Measurements from ENCODE around the gene ILKAP.
"Not testable (repeated sequence)": the region's sequence is repeated elsewhere in the genome, so short reads cannot be mapped to it uniquely, and the experiment has no call there.

Gene ILKAP

GRCh38 chr2:238190445-238190844 lies 13.1 kb downstream of the ILKAP start:
- no peak for DNase-seq

GRCh38 chr2:238187618-238188548 lies 15.6 kb downstream of the ILKAP start:
- DNase-seq = no peak

DNA sequence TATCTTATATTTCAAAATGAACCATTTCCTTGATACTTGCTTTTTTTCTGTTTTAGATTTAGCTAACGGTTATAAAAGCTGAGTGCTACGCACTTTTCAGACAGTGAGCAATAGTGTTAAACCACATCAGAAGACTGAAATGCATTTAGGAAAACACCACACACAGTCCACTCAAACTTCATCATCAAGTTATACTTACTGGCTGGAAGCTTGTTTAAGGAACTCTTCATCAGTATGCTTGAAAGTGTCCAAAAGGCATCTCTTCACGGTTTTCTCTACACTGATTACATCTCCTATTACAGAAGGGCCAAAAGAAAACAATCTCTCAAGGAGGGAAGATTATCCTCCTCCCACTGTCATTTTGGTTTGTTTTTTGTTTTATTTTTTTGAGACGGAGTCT lies 19.7 kb downstream of the ILKAP start:
- no peak for DNase-seq

DNA sequence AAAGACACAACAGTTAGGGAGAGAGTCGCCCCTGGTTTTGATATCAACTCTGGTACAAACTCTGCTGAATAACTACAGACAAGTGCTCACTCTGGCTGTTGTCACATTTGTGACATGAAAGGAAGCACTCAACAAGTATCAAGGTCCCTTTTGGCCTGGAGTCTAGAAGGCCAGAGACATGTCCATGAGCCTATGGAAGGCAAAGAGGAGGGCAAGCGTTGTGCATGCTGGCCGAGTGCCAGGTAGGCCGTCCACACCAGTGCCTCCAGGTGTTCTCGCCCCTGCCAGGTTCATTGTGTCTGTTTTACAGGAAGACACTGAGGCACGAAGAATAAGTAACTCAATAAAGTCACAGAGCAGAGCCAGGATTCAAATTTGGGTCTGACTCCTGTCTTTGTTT lies 21.1 kb downstream of the ILKAP start:
- no peak for DNase-seq

DNA sequence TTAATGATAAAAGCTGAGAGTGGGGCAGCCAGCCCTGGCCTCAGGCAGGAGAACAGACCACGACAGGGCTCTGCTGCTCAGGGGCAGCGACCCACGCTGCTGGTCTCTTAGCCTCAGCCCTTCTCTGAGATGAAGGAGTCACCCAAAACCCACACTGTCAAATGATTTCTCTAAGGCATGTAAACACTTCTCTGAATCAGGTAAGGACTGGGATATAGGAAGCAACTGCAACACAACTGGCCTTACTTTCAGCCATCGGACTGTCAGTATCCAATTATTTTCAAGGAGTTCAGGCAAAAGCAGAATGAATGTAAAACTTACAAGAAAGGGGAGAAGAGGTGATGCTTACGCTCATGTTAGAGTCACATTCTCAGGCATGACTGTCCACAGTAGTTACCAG lies 22.9 kb downstream of the ILKAP start:
- DNase-seq = no peak

GRCh38 chr2:238176613-238177012 lies 26.9 kb downstream of the ILKAP start:
- no peak for DNase-seq

DNA sequence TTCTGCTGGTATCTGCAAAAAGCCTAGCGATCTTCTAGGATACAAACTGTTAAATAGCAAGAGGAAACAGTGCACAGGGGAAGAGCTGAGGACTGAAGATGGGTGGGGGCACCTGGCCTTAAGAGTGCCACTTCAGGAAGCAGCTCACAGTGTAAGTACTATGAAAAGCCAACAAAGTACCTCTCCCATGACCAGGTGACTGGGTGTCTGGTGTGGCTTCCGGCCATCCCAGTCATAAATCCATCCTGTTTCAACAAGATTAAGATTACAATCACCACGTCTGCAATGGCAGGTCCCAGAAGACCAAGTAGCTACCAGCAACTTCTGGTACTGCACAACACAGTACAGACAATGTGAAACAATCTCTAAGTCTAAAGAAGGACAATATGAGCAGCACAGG lies 28.8 kb downstream of the ILKAP start:
- DNase-seq = no peak

GRCh38 chr2:238174291-238174690 lies 29.2 kb downstream of the ILKAP start:
- DNase-seq = no peak

DNA sequence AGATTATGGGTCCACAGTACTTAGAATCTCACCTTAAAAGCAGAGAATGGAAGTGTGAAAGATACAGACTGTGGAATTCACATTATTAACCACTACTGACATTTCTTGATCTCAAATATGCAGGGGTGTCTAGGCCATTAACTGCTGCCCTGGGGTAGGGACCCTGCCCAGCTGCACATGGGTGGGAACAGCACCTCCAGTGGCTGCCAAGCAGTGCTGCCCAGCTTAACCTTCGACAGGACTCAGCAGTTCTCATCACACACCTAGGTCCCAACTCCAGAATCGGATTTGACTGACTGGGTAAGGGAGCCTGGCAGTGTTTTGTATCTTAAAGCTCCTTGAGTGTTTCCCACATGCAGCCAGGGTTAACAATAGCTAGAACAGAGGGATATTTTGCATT lies 29.8 kb downstream of the ILKAP start:
- DNase-seq = no peak

- no peak for DNase-seq
These were observed 31.1 kb downstream of the ILKAP start for GRCh38 chr2:238172439-238172838.

- DNase-seq = no peak
These were observed 31.8 kb downstream of the ILKAP start for GRCh38 chr2:238171575-238172187.

- not testable (repeated sequence) for DNase-seq
These were observed 32.4 kb downstream of the ILKAP start for GRCh38 chr2:238171072-238171431.

DNA sequence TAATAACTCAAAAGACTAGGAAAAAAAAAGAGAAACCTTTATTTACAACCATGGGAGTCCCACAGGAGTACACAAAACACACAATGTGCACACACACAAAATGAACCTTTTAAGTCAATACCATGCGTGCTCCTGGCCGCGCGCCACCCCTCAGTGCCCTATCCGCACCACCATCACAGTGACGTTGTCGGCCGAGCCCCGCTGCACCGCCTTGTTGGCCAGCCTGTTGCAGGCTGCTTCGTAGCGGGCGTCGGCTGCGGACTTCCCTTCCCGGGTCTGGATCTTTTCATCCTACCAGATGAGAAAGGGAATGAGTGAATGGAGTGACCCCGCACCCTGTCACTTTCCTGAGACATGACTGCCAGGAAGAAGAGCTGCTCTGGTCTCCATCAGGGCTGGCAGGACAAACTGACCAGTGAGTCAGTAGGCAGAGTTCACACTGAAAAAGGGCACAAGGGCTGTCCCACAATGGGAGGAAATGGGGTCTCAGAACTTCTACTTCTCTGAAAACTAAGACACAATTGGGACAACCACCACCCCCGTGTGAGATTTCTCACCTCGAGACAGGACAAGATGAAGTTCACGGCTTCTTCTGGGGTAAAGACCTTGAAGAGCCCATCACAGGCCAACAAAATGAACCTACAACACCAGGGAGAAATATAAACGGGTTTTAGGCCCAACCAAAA lies 33.0 kb downstream of the ILKAP start:
- DNase-seq = no peak

- no peak for DNase-seq
These were observed 33.7 kb downstream of the ILKAP start for GRCh38 chr2:238169708-238170251.

- no peak for DNase-seq
These were observed 34.3 kb downstream of the ILKAP start for GRCh38 chr2:238169048-238169707.

DNA sequence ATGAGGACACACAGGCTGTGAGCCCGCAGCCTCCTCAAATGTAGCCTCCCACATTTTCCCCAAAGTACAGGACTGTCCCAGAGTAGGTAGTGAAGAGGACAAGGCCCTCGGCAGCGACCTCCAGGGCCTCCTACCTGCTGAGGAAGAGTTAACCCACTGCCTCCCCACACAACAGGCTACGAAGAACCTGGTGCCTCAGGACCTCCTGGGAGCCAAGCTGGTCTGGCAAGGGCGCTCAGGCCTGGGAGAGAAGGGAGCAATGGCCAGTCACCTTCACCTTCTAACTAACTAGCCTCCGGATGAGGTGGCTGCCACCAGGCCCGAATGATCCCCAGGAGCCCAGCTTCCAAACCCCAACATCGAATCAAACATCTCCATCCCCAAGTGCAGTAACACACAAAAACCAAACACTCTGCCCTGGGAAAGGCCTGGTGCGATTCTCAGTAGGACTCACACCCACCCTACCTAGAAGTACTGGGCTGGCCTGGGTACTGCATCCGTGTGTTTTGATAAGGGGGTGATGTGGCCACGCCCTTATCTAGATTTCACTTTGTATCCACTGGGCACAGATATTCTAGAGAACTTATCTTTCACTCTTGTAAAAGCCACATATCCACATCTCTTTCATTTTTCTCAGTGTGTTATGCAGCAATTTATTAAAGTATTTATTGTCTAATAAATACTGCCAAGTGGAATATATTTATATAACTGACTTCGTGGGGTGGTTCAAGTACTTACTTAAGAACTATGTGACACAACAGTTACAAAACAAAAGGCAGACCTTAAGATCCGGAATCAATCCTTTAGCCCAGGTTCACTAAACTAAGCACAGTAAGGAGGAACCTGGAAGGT lies 35.1 kb downstream of the ILKAP start:
- no peak for DNase-seq

DNA sequence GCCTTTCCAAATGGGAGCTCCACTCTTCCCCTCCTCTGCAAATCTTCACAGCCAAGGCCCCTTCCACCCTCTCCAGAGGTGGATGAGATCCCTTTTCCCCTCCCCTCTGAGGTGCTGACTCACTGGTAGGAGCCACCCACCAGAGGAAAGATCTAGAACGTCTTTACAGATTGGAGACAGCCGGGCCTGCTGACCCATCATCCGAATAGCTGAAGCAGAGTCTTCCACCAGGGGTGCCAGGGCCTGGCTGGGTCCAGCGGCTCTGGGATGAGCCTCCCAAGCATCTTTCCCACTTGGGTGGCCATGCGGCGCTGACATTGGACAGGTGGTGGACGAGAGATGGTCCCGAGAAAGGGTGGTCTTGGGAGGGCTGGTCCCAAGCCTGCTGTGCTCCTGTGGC lies 35.7 kb downstream of the ILKAP start:
- DNase-seq = no peak

DNA sequence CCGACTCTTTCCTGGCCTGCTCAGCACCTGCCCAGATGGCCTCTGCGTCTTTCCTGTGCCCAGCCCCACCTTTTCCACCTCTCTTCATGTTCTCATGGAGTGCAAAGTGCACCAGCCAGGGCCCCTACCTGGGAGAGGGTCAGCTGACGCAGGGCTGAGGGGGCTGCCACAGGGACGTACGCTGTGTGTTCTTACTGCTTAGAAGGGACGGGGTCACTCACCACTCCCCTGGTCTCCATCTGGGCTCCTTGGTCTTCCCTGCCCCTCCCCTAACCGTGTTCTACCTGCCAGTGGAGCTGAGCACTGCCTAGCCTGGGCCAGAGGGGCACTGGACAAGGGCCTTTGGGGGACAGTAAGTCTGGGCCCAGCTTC lies 36.2 kb downstream of the ILKAP start:
- DNase-seq = no peak

DNA sequence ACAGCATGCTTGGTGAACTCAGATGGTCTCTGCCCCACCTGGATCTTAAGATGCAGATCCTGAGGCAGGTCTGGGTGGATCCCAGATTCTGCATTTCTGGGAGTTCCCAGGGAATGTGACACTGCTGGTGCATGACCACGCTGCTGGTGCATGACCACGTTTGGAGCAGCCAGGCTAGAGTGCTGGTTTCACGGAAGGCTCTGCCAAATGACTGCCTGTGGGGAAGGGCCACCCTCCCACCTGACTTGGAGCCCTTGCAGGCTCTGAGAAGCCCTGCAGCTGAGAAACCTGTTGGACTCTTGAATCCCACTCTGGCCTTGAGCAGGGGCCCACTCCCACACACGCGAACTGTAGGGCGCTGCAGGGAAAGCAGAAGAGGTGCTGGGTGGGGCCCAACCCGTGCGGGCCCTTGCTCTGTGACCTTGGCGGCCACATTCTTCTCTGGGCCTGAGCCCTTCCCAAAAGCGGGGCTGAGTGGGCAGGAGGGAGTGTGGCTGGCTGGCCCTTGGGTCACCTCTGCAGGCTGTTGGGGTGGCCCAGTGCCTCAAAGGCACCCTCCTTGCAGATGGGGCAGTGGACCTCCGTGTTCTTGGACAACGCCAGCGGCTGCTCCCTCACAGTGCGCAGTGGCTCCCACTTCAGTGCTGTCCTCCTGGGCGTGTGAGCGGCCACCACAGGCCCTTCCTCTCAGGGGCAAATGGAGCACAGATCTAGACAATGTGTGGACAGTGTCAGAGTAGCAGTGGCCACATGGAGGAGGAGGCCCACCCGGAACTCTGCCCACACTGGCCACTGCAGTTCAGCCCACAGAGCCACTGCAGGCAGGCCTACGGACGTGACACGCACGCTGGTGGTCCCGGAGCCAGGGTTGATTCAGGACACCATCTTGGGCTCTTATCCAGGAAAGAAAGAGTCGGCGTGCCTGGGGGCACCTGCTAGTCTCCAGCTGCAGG lies 36.8 kb downstream of the ILKAP start:
- DNase-seq = no peak

GRCh38 chr2:238165288-238165921 lies 38.1 kb downstream of the ILKAP start:
- no peak for DNase-seq

DNA sequence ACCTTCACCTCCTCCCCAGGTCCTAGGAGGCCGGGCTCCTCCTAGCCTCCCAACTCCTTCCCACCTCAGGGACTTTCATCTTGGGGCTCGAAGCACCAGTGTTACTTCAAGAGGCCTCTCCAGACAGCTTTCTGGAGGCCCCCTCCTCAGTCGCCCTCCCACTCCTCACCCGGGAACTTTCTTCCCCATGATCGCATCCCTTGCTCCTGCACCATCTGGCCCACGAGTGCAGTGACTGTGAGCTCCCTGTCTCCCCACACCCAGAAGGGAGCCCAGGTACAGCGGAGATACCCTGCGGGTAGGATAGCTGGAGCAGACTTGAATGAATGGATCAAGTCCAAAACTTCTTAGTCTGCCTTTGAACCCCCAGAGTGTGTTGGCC lies 38.6 kb downstream of the ILKAP start:
- DNase-seq = no peak

All from activated CD8-positive, alpha-beta memory T cell treated with anti-CD3 and anti-CD28 coated beads for 24 hours (primary cell).